OCI-LY3 (cell line): ENCODE data around the gene ALDH1B1.

Experiments used
- H2AFZ ChIP-seq: fragments of 200-600, 300-600 bp; shearing (Covaris generic); 2 replicates; pipeline ENCODE4 v1.6.0; 2014; ENCODE audit warnings: antibody characterized with exemption, low read depth, low read length
- H3K27ac ChIP-seq: fragments of 200-600, 300-600 bp; sonication (generic); 2 replicates; pipeline ENCODE4 v1.5.1; 2014; ENCODE audit warnings: mild to moderate bottlenecking, low read length, moderate library complexity, mixed read lengths
- H3K27me3 ChIP-seq: fragments of 200-600, 300-600 bp; sonication (generic); 2 replicates; pipeline ENCODE4 v1.6.1; 2014; ENCODE audit warnings: low read depth, low read length, mixed read lengths
- H3K36me3 ChIP-seq: fragments of 200-600, 300-600 bp; sonication (generic); replicated peaks from 2 replicates; pipeline ENCODE3; 2014; ENCODE audit warnings: low read depth, low read length, mixed read lengths
- H3K4me1 ChIP-seq: fragments of 300-600, 200-600 bp; sonication (generic); 2 replicates; pipeline ENCODE4 v1.6.1; 2014; ENCODE audit warnings: low read length, mixed read lengths
- H3K4me2 ChIP-seq: fragments of 200-600, 300-600 bp; sonication (generic); 2 replicates; pipeline ENCODE4 v1.6.1; 2014; ENCODE audit warnings: low read length, mixed read lengths
- H3K4me3 ChIP-seq: fragments of 300-600, 200-600 bp; sonication (generic); 2 replicates; pipeline ENCODE4 v1.5.1; 2014; ENCODE audit warnings: antibody characterized with exemption, mild to moderate bottlenecking, low read length, moderate library complexity
- H3K79me2 ChIP-seq: fragments of 300-600, 200-600 bp; shearing (Covaris generic); 2 replicates; pipeline ENCODE4 v1.6.1; 2014; ENCODE audit warnings: mild to moderate bottlenecking, low read length, mixed read lengths
- H3K9ac ChIP-seq: fragments of 300-600, 200-600 bp; shearing (Covaris generic); 2 replicates; pipeline ENCODE4 v1.6.0; 2014; ENCODE audit warnings: mild to moderate bottlenecking, low read length, moderate library complexity
- H3K9me3 ChIP-seq: fragments of 200-600, 300-600 bp; shearing (Covaris generic); 2 replicates; pipeline ENCODE4 v1.6.1; 2014; ENCODE audit warnings: low read length, mixed read lengths; ENCODE audit not compliant: insufficient read depth
- H4K20me1 ChIP-seq: fragments of 200-600, 300-600 bp; sonication (generic); 2 replicates; pipeline ENCODE4 v1.6.1; 2016; ENCODE audit warnings: low read length, mixed read lengths; ENCODE audit not compliant: insufficient read depth
- EZH2phosphoT487 ChIP-seq: fragments of 200-600 bp; shearing (Covaris generic); IDR thresholded peaks from 2 replicates; pipeline ENCODE4 v1.6.1; 2018; ENCODE audit warnings: antibody characterized with exemption, mixed run types, low read depth
- TF ChIP-seq, protein P1 (sequence below): fragments of 200-600, 300-600 bp; sonication (generic); IDR thresholded peaks from 2 replicates; pipeline ENCODE4 v1.5.1; 2014; ENCODE audit warnings: antibody characterized with exemption, low read length, low read depth

ALDH1B1 gene

DNA sequence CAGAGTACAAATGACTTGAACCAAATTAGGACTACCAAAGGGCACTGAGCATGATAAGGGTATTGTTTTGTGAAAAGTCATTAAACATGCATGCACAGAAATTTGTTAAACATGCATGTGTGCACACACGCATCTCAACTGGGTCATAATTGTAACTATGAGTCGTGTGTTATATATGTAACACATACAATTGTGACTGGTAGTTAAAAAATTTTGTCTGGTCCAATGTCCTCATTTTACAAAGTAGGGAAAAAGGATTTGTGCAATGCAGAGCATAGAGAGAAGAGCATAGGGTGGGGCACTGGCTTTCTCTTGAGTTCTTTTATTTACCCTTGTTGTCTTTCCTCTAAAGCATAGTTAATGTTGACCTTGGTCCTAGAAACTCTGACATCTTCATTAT lies 51.1 kb downstream of the ALDH1B1 start:
- Histone ChIP-seq H3K4me2 (no peak overlapping the region), H3K79me2 (no peaks in the 10 kb centered on the region), H2AFZ (no peak overlapping the region)

DNA sequence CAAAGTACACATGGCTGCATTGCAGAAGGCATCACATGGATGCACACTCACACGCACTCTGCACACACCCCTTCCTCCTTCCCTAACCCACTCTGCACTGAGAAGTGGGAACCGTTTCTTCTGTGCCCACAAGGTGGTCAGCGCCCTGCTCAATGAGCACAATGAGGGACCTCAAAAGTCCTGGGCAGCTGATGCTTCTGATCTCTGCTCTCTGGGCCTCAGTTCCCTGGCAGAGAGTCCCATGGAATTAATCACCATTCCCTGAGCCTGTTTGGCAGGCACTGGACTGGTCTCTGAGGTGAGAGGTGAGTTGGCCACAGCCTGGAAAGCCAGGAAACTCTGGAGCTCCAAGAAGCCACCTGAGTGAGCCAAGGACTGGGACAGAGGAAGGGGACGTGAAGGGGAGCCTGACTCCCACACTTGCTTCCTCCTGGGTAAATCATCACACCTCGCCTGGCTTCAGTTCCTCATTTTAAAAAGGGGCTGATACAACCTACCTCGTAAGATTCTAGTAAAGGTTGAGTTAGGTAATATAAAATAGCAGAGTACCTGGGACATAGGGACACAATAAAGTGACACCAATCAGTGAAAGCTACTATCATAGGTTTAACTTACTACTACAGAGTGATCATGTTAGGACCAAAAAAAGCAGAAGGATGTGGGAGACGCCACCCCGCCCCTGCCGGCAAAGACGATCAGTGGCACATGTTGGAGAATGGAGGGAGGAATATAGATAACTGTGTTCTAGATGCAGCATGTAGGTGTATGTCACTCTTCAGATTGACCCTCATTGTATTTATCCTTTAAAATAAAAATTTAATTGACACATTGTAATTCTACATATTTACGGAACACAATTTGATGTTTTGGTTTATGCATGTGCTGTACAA lies 52.9 kb downstream of the ALDH1B1 start:
- Histone ChIP-seq H3K9me3 (0 out of 2 replicates have a peak, but pooled peaks cover 6% of the 10 kb centered on the region), H3K9ac (peak overlapping the region; percentile 7; the same call in 1 of the 2 replicates), H3K27me3 (peaks cover 21% of the 10 kb centered on the region), H3K27ac (no peak overlapping the region), H3K36me3 (no peaks in the 10 kb centered on the region), H3K4me1 (peaks cover 20% of the 10 kb centered on the region), H4K20me1 (no peaks in the 10 kb centered on the region), H3K79me2 (no peaks in the 10 kb centered on the region), H3K4me2 (peak overlapping the region; percentile 80), H2AFZ (peak overlapping the region; percentile 75; the same call in 1 of the 2 replicates), H3K4me3 (peak overlapping the region; percentile 62)
- TF ChIP-seq, protein P1, sequence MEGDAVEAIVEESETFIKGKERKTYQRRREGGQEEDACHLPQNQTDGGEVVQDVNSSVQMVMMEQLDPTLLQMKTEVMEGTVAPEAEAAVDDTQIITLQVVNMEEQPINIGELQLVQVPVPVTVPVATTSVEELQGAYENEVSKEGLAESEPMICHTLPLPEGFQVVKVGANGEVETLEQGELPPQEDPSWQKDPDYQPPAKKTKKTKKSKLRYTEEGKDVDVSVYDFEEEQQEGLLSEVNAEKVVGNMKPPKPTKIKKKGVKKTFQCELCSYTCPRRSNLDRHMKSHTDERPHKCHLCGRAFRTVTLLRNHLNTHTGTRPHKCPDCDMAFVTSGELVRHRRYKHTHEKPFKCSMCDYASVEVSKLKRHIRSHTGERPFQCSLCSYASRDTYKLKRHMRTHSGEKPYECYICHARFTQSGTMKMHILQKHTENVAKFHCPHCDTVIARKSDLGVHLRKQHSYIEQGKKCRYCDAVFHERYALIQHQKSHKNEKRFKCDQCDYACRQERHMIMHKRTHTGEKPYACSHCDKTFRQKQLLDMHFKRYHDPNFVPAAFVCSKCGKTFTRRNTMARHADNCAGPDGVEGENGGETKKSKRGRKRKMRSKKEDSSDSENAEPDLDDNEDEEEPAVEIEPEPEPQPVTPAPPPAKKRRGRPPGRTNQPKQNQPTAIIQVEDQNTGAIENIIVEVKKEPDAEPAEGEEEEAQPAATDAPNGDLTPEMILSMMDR: peak; percentile 22
- no peak for TF ChIP-seq EZH2phosphoT487

More for the DNA sequence above, 51.1 kb downstream of the ALDH1B1 start:
- Histone ChIP-seq H3K27me3 (peaks cover 21% of the 10 kb centered on the region), H3K27ac (no peak overlapping the region), H3K4me3 (no peak overlapping the region), H3K4me1 (peaks cover 20% of the 10 kb centered on the region), H4K20me1 (no peaks in the 10 kb centered on the region), H3K9me3 (0 out of 2 replicates have a peak, but pooled peaks cover 6% of the 10 kb centered on the region), H3K9ac (no peak overlapping the region), H3K36me3 (no peaks in the 10 kb centered on the region)
- TF ChIP-seq EZH2phosphoT487: no peak
- TF ChIP-seq, protein P1: no peak

DNA sequence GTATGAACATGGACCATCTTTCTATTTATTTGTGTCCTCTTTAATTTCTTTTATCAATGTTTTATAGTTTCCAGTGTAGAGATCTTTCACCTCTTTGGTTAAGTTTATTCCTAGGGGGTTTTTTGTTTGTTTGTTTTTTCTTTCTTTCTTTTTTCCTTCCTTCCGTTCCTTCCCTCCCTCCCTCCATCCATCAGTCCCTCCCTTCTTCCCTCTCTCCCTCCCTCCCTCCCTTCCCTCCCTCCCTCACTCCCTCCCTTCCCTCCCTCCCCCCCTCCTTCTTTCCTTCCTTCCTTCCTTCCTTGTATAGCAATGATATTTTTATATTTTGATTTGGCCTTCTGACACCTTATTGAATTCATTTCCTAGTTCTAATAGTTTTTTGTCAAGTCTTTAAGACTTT lies 55.2 kb downstream of the ALDH1B1 start:
- Histone ChIP-seq H4K20me1 (no peaks in the 10 kb centered on the region), H2AFZ (no peak overlapping the region), H3K4me2 (no peak overlapping the region), H3K9me3 (peaks cover 16% of the 10 kb centered on the region; the same call in 1 of the 2 replicates), H3K4me3 (no peak overlapping the region), H3K27ac (no peak overlapping the region), H3K79me2 (no peaks in the 10 kb centered on the region), H3K36me3 (no peaks in the 10 kb centered on the region), H3K9ac (no peak overlapping the region), H3K4me1 (peaks cover 20% of the 10 kb centered on the region), H3K27me3 (peaks cover 21% of the 10 kb centered on the region)
- TF ChIP-seq, protein P1: no peak
- TF ChIP-seq EZH2phosphoT487: no peak
